Uterine smooth muscle cell (primary cell): ENCODE measurements around the gene NUDT5. TPM values are rescaled to one million over a fixed set of nuclear protein-coding genes. Genes with fewer than 3 reads are reported as not detected.

ENCODE experiments used
- total RNA-seq: library from RNA; depleted of rRNA; stranded (reverse); fragments of >200 nt; gene quantifications from 2 replicates; pipeline ENCODE4 v1.2.3, GENCODE V29; 2014

The NUDT5 gene
- 76.7 and 80.0 TPM in 2 replicates for total RNA-seq

DNA sequence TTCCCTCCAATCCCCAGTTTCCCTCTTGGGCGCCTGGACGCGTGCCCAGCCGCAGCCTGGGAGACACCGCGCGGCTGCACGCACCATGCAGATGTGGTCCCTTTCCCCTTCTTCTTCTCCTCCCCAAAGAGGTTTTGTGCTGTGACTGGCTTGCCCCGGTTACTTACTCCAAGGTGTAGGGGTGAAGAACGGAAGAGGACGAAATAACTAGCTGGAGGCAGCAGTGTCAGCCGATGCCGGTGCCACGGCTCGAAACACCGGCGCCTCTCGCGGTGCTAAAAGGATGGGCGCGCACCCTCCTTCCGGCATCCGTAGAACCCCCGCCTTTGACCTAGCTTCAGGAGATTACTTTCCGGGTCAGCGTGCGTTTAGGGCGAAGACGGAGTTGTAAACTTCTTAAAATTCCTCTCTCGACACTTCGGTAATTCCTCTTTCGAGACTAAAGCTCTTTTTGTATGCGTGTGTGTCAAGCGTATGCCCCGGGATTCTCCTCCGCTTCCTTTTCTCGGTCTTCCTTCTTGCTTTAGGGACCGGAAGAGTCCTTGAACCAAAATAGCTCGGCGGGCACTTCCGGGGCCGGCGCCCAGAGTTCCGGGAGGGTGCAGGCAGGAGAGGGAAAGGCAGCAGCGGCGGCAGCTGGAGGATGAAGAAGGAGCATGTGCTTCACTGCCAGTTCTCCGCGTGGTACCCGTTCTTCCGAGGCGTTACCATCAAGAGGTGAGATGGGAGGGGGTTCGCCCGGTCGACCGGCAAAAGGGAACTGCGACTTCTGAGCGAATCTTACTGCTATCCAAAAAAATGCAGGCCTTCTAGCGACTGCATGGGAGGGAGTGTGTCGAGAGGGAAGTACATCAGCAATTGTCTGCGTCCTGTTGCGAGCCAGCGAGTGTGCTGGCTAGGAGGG lies at the start of gene NUDT5, which contains the start of gene CDC123:
NUDT5 (minus strand) TSS at position 289 of the 904 bp plus-strand sequence. CDS start 9,600 bp downstream, outside the sequence.
CDC123 (plus strand) TSS at position 586 of the 904 bp plus-strand sequence; CDS start at position 644, 58 bp downstream.

DNA sequence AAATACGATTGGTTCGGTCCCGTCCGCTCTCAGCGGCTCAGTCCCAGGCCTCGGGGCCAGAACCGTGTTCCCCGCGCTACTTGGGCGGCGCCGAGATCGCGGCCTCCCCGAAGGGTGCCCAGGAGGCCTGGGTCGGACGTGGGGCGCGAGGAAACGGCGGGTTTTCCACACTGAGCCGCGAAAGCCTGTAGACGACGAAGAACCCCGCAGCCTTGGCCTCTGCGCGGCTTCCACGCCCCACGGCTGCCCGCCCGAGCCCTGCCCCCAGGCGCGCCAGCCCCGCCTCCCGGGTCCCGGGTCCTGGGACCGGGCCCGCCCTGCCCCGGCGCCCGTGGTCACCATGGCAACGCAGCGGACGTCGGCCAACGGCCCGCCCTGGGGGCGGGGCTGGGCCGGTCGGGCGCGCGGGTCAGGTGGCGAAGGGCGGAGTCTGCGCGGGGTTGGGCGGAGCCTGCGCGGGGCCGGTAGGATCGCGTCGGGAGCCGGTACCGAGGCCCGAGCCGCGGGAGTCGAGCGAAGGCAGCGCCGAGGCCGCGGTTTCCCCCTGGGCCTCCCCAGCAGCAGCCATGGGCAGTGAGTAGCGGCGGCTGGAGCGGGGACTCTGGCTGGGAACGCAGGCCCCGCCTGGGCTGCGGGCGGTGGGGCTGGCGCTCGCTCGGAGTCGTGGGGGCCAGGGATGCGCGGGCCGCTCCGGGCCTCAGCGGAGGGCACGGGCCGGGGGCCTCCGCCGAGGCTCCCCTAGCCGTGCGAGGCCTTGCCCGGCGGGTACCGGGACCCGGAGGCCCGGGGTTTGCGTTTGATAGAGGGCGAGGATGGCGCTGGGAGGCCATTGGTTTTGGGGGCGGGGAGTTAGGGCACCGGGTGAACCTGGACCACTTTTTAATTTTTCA lies 66.2 kb downstream of the NUDT5 start, which contains the start of gene SEC61A2:
SEC61A2 (plus strand) TSS at position 456 of the 890 bp plus-strand sequence; CDS start at position 567, 111 bp downstream.

Other genes with a start within 250 kb of the NUDT5 start
- 25.1 and 25.7 TPM in 2 replicates for gene UPF2, start 153.1 kb downstream of the NUDT5 start, total RNA-seq
- 26.7 and 28.7 TPM in 2 replicates for gene DHTKD1, start 126.9 kb downstream of the NUDT5 start, total RNA-seq
- gene SEC61A2, start 66.2 kb downstream of the NUDT5 start, total RNA-seq, result 11.5 and 17.9 TPM in 2 replicates
- gene CDC123, start 297 bp upstream of the NUDT5 start, total RNA-seq, result 99.3 and 175 TPM in 2 replicates
- 5.6 and 8.0 TPM in 2 replicates for gene CAMK1D, start 153.7 kb upstream of the NUDT5 start, total RNA-seq